Neural progenitor cell (in vitro differentiated cells): ENCODE data around the gene PTPN20.
"Not testable (repeated sequence)": the region's sequence is repeated elsewhere in the genome, so short reads cannot be mapped to it uniquely, and the experiment has no call there.

Experiments used
- EZH2 ChIP-seq: fragments of 200-600 bp; sonication (generic); IDR thresholded peaks from 2 replicates; pipeline ENCODE4 v1.6.1; 2017; ENCODE audit warnings: antibody characterized with exemption, mild to moderate bottlenecking, moderate library complexity
- EZH2phosphoT487 ChIP-seq: fragments of 200-600 bp; sonication (generic); IDR thresholded peaks from 2 replicates; pipeline ENCODE4 v1.6.1; 2017; ENCODE audit warnings: antibody characterized with exemption
- TF ChIP-seq, protein P1 (sequence below): fragments of 200-600 bp; sonication (generic); IDR thresholded peaks from 2 replicates; pipeline ENCODE4 v1.5.1; 2017; ENCODE audit warnings: antibody characterized with exemption, mild to moderate bottlenecking

DNA sequence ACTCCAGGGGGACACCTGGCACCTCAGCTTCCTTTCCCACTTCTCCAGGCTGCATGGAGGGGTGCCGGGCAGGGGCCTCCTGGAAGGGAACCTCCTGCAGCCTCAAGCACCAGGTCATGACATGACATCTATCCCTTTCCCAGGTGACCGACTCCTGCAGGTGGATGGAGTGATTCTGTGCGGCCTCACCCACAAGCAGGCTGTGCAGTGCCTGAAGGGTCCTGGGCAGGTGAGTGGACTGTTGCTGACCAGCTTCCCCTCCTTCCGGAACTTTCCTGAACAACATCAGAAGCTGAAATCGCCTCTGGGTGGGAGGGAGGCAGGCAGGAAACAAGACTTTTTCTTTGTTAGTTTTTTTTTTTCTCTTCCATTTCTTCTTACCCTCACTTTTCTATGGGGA, 34.5 kb upstream of the PTPN20 start:
- TF ChIP-seq, protein P1, sequence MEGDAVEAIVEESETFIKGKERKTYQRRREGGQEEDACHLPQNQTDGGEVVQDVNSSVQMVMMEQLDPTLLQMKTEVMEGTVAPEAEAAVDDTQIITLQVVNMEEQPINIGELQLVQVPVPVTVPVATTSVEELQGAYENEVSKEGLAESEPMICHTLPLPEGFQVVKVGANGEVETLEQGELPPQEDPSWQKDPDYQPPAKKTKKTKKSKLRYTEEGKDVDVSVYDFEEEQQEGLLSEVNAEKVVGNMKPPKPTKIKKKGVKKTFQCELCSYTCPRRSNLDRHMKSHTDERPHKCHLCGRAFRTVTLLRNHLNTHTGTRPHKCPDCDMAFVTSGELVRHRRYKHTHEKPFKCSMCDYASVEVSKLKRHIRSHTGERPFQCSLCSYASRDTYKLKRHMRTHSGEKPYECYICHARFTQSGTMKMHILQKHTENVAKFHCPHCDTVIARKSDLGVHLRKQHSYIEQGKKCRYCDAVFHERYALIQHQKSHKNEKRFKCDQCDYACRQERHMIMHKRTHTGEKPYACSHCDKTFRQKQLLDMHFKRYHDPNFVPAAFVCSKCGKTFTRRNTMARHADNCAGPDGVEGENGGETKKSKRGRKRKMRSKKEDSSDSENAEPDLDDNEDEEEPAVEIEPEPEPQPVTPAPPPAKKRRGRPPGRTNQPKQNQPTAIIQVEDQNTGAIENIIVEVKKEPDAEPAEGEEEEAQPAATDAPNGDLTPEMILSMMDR: not testable (repeated sequence)
- not testable (repeated sequence) for TF ChIP-seq EZH2phosphoT487, EZH2
